B cell (primary cell): Measurements from ENCODE around the gene ANKRD24. TPM values are rescaled to one million over a fixed set of nuclear protein-coding genes. Genes with fewer than 3 reads are reported as not detected.

Experiments
- ATAC-seq: fragments of 200-7000 bp; cut with Tn5 transposase; one replicate; pipeline ENCODE4 v1.10.0; 2021; ENCODE audit warnings: low read depth, mild to moderate bottlenecking, moderate number of reproducible peaks, moderate library complexity
- CTCF ChIA-PET: fragments of 350-600 bp; sonication (Branson Sonifier 250); formaldehyde crosslinking; loops from one replicate; lab custom pipeline; 2021; ENCODE audit warnings: antibody characterized with exemption, inconsistent platforms; lab: Charles Lee
- POLR2A ChIA-PET: fragments of 350-600 bp; sonication (Branson Sonifier 250); formaldehyde crosslinking; loops from one replicate; lab custom pipeline; 2021; ENCODE audit warnings: antibody characterized with exemption; lab: Charles Lee
- DNase-seq: peaks from one replicate; pipeline ENCODE4 v3.0.0; 2013
- H2AFZ ChIP-seq: 2 replicates; pipeline ENCODE4 v1.6.1; 2012; ENCODE audit warnings: mild to moderate bottlenecking, low read depth, low read length; ENCODE audit not compliant: insufficient read depth, poor library complexity, severe bottlenecking
- H3K27ac ChIP-seq, 2 donors: 1 replicate in 1 of 2; 2 replicates in 1 of 2; pipeline ENCODE4 v1.5.1; 2012 to 2013; ENCODE audit warnings: low read length in 2 of 2, mild to moderate bottlenecking in 2 of 2, moderate library complexity in 1 of 2
- H3K27me3 ChIP-seq, 4 experiments: fragments of 200-600 bp in 1 of 4; sonication (generic) in 1 of 4; replicated peaks in 1 of 4; 1 replicate in 2 of 4; 2 replicates in 2 of 4; pipeline versions ENCODE4 v1.6.1 to v1.7.0; 2013 to 2016; ENCODE audit warnings: low read length in 3 of 4, mild to moderate bottlenecking in 2 of 4, mixed read lengths in 1 of 4, moderate library complexity in 1 of 4; ENCODE audit not compliant: insufficient read depth in 4 of 4, control insufficient read depth in 3 of 4; ENCODE audit errors: control extremely low read depth in 1 of 4
- H3K36me3 ChIP-seq, 2 experiments: replicated peaks in 1 of 2; 1 replicate in 1 of 2; 2 replicates in 1 of 2; pipeline versions ENCODE4 v1.6.1 to v1.7.1; 2013; ENCODE audit warnings: low read length in 1 of 2; ENCODE audit not compliant: insufficient read depth in 2 of 2, control insufficient read depth in 1 of 2; ENCODE audit errors: control extremely low read depth in 1 of 2, extremely low read depth in 1 of 2
- H3K4me1 ChIP-seq, 2 donors: fragments of 200-600 bp in 1 of 2; sonication (generic) in 1 of 2; 1 replicate in 1 of 2; 2 replicates in 1 of 2; pipeline versions ENCODE4 v1.5.1 to v1.6.1; 2013 to 2017; ENCODE audit warnings: low read length in 2 of 2; ENCODE audit not compliant: control insufficient read depth in 2 of 2, insufficient read depth in 2 of 2
- H3K4me2 ChIP-seq: replicated peaks from 2 replicates; pipeline ENCODE3; 2012; ENCODE audit warnings: mild to moderate bottlenecking, low read depth, low read length; ENCODE audit not compliant: poor library complexity, severe bottlenecking
- H3K4me3 ChIP-seq, 5 experiments: fragments of 200-600 bp in 1 of 5; sonication (generic) in 1 of 5; 1 replicate in 3 of 5; 2 replicates in 2 of 5; pipeline versions ENCODE4 v1.5.1 to v1.7.0; 2011 to 2016; ENCODE audit warnings: low read length in 4 of 5, mild to moderate bottlenecking in 4 of 5, low read depth in 2 of 5, control low read depth in 1 of 5, moderate library complexity in 1 of 5; ENCODE audit not compliant: insufficient read depth in 1 of 5; ENCODE audit errors: control extremely low read depth in 1 of 5, extremely low read depth in 1 of 5
- H3K79me2 ChIP-seq: fragments of 200-600 bp; sonication (generic); one replicate; pipeline ENCODE4 v1.6.0; 2016; ENCODE audit warnings: low read length; ENCODE audit not compliant: control insufficient read depth, insufficient read depth
- H3K9ac ChIP-seq: fragments of 200-600 bp; sonication (generic); 2 replicates; pipeline ENCODE4 v1.6.1; 2017; ENCODE audit warnings: mild to moderate bottlenecking, low read length, moderate library complexity
- H3K9me3 ChIP-seq, 3 donors: one replicate each; pipeline versions ENCODE4 v1.6.1 to v1.7.1; 2013; ENCODE audit warnings: low read length in 2 of 3; ENCODE audit not compliant: control insufficient read depth in 2 of 3, insufficient read depth in 1 of 3; ENCODE audit errors: control extremely low read depth in 1 of 3
- H4K20me1 ChIP-seq: 2 replicates; pipeline ENCODE4 v1.6.0; 2012; ENCODE audit warnings: mild to moderate bottlenecking, low read length; ENCODE audit not compliant: insufficient read depth, control insufficient read depth, poor library complexity, severe bottlenecking
- H3K27ac Mint-ChIP-seq: one replicate; pipeline ENCODE4 v1.8.0; 2021; ENCODE audit warnings: mixed read lengths
- H3K27me3 Mint-ChIP-seq: one replicate; pipeline ENCODE4 v1.8.0; 2021; ENCODE audit warnings: mixed read lengths
- H3K4me1 Mint-ChIP-seq: one replicate; pipeline ENCODE4 v1.8.0; 2021; ENCODE audit warnings: mixed read lengths
- H3K4me3 Mint-ChIP-seq: one replicate; pipeline ENCODE4 v1.8.0; 2021; ENCODE audit warnings: mixed read lengths
- H3K9me3 Mint-ChIP-seq: one replicate; pipeline ENCODE4 v1.8.0; 2022; ENCODE audit warnings: mixed read lengths; ENCODE audit not compliant: insufficient read depth
- CTCF ChIP-seq: fragments of 200-600 bp; IDR thresholded peaks from one replicate; pipeline ENCODE4 v1.8.0; 2022; ENCODE audit warnings: antibody characterized with exemption, mild to moderate bottlenecking
- EZH2 ChIP-seq: IDR thresholded peaks from 2 replicates; pipeline ENCODE4 v1.6.1; 2012; ENCODE audit warnings: borderline replicate concordance, low read depth, mild to moderate bottlenecking, moderate library complexity, low read length; ENCODE audit not compliant: insufficient read depth, poor library complexity, severe bottlenecking
- WGBS: methylation state at CpG from one replicate; pipeline ENCODE4 v1.1.5; 2013; ENCODE audit warnings: missing lambda C conversion rate; ENCODE audit not compliant: insufficient coverage; 5-methylcytosine and 5-hydroxymethylcytosine counted together
- intact Hi-C: fragments of 100-400 bp; cut with micrococcal nuclease; formaldehyde crosslinking; loops from one replicate; pipeline ENCODE4 v1.10.0; 2022
- polyA plus RNA-seq: library from polyadenylated mRNA; depleted of rRNA; stranded (reverse); fragments of >200 nt; gene quantifications from 2 replicates; pipeline ENCODE4 v1.2.3, GENCODE V29; 2012
- total RNA-seq, 2 donors: library from RNA; stranded (reverse); fragments of 120-200 nt in 1 of 2; gene quantifications; 1 replicate in 1 of 2; 2 replicates in 1 of 2; pipeline versions ENCODE4 v1.2.3 to v1.2.4, GENCODE V29; 2013 to 2022

ANKRD24 gene
- total and polyA plus RNA-seq, 2 donors (not counting 1 experiment from before 2014, with no cell fraction given): 0.37 to 1.5 TPM

- intact Hi-C loops: no loop called here
- no peak overlapping the region for H3K9ac ChIP-seq
- 67% methylated on average over 2 of the region's 7 CpGs for WGBS
- ATAC-seq: no peak
- Mint-ChIP-seq H3K27me3 (peaks cover 46% of the 10 kb centered on the region), H3K4me1 (peaks cover 15% of the 10 kb centered on the region), H3K27ac (peak overlapping the region; percentile 24), H3K9me3 (no peaks in the 10 kb centered on the region), H3K4me3 (no peak overlapping the region)
- no peak overlapping the region for H3K27ac ChIP-seq
- ChIA-PET CTCF (no interaction called here), POLR2A (no interaction called here)
- no peak overlapping the region for H3K4me3 ChIP-seq
- peaks cover 2 to 46% (median 26%) of the 10 kb centered on the region in 4 experiments for H3K27me3 ChIP-seq
- H3K79me2 ChIP-seq: no peaks in the 10 kb centered on the region
- TF ChIP-seq EZH2 (no peak), CTCF (no peak)
- H4K20me1 ChIP-seq: no peaks in the 10 kb centered on the region
- H3K4me1 ChIP-seq: peaks cover 6 to 13% of the 10 kb centered on the region in 2 donors
- H3K36me3 ChIP-seq: no peaks in the 10 kb centered on the region
- H3K4me2 ChIP-seq: no peak overlapping the region
- no peak overlapping the region for H2AFZ ChIP-seq
- DNase-seq: no peak
- no peaks in the 10 kb centered on the region for H3K9me3 ChIP-seq
These were observed 11.9 kb downstream of the ANKRD24 start for GRCh38 chr19:4194353-4194752.

- Mint-ChIP-seq H3K4me1 (peaks cover 15% of the 10 kb centered on the region), H3K27ac (no peak overlapping the region), H3K9me3 (no peaks in the 10 kb centered on the region), H3K4me3 (no peak overlapping the region), H3K27me3 (peaks cover 39% of the 10 kb centered on the region)
- 82% methylated on average over 5 of the region's 8 CpGs for WGBS
- Histone ChIP-seq H3K9ac (no peak overlapping the region), H3K79me2 (no peaks in the 10 kb centered on the region), H3K27me3 (peaks cover 2 to 52% (median 24%) of the 10 kb centered on the region in 4 experiments), H3K36me3 (no peaks in the 10 kb centered on the region), H3K4me1 (peaks cover 6 to 13% of the 10 kb centered on the region in 2 donors), H3K4me3 (no peak overlapping the region), H3K4me2 (no peak overlapping the region), H2AFZ (no peak overlapping the region), H3K27ac (no peak overlapping the region), H4K20me1 (no peaks in the 10 kb centered on the region), H3K9me3 (peaks cover 0 to 9% (median 0%) of the 10 kb centered on the region in 3 donors)
- TF ChIP-seq EZH2: no peak
- no peak for TF ChIP-seq CTCF
- ATAC-seq: no peak
- CTCF ChIA-PET: interaction anchor here (1.0 kb wide), 1 partner anchor 57 kb away, joined by 3 read pairs; no protein-coding TSS in a partner anchor
- intact Hi-C loops: no loop called here
- POLR2A ChIA-PET: no interaction called here
- no peak for DNase-seq
These were observed 13.5 kb downstream of the ANKRD24 start for GRCh38 chr19:4196009-4196408.
